ENCODE results near the gene SPEM2.
"Not testable (repeated sequence)": the region's sequence is repeated elsewhere in the genome, so short reads cannot be mapped to it uniquely, and the experiment has no call there.

Gene SPEM2

GRCh38 chr17:7466639-7467341 is 41.4 kb downstream of the SPEM2 start:
- H3K9me3 Mint-ChIP-seq, result no peaks in the 10 kb centered on the region
- peaks cover 43% of the 10 kb centered on the region for H3K36me3 Mint-ChIP-seq (ENCODE audit: insufficient read depth)
- H3K4me3 Mint-ChIP-seq, result no peak overlapping the region
- no peak for DNase-seq
- H3K27ac Mint-ChIP-seq, result peak overlapping the region in 1 of 2 donors; percentile 51
- no peaks in the 10 kb centered on the region for H3K27me3 Mint-ChIP-seq
- ATAC-seq (replicated peaks), result no peak
- peaks cover 15 to 24% of the 10 kb centered on the region in 2 donors for H3K4me1 Mint-ChIP-seq (ENCODE audit: low read depth in 2 of 2)

DNA sequence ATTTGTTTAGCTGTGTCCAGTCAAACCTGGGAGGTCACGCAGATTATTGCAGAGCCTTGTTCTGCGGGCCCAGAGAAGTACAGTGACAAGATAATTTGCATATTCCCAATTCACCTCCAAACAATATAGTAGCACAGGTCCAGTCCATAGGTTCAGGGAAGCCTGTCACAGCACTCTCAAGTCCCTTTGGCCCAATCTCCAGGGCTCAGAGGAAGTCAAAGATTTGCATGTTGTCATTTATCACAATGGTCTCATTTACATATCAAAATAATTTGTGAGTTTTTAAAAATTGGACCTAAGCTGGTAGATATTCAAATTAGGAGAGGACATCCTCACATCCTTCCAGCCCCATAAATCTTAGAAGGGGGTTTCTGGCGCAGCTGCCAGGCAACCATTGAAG is 42.1 kb downstream of the SPEM2 start:
- H3K4me1 Mint-ChIP-seq (ENCODE audit: low read depth in 2 of 2), result peaks cover 19 to 28% of the 10 kb centered on the region in 2 donors
- peak overlapping the region in 1 of 2 donors; percentile 51 for H3K27ac Mint-ChIP-seq
- no peaks in the 10 kb centered on the region for H3K27me3 Mint-ChIP-seq
- no peaks in the 10 kb centered on the region for H3K9me3 Mint-ChIP-seq
- H3K36me3 Mint-ChIP-seq (ENCODE audit: insufficient read depth), result peaks cover 38% of the 10 kb centered on the region
- DNase-seq, result no peak
- H3K4me3 Mint-ChIP-seq, result no peak overlapping the region
- ATAC-seq (replicated peaks), result no peak

GRCh38 chr17:7468290-7468689 is 42.9 kb downstream of the SPEM2 start:
- H3K9me3 Mint-ChIP-seq, result no peaks in the 10 kb centered on the region
- peak overlapping the region in 1 of 2 donors; percentile 10 for H3K4me3 Mint-ChIP-seq
- H3K4me1 Mint-ChIP-seq (ENCODE audit: low read depth in 2 of 2), result peaks cover 19 to 28% of the 10 kb centered on the region in 2 donors
- no peak for ATAC-seq (replicated peaks)
- peak overlapping the region; percentile 16 to 44 for H3K27ac Mint-ChIP-seq
- H3K36me3 Mint-ChIP-seq (ENCODE audit: insufficient read depth), result peaks cover 37% of the 10 kb centered on the region
- DNase-seq, result no peak
- no peaks in the 10 kb centered on the region for H3K27me3 Mint-ChIP-seq

DNA sequence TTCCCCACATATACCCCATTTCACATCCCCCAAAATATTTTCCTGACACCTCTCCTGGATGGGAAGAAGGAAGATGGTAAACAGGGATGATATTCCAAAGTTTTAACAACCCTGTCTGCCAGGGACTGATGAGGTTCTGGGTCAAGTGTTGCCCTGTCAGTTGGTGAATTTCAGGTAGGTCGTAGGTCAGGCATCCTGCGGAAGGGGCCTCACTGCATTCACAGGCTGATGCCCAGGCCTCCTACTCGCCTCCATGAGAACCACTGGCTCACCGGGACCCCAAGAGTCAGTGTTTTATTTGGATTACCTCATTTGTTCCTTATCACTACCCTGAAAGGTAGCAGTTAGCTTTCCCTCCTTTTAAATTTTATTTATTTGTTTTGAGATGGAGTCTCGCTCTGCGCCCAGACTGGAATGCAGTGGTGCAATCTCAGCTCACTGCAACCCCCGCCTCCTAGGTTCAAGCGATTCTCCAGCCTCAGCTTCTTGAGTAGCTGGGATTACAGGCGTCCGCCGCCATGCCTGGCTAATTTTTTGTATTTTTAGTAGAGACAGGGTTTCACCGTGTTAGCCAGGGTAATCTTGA is 43.5 kb downstream of the SPEM2 start:
- Mint-ChIP-seq H3K4me3 (no peak overlapping the region), H3K9me3 (no peaks in the 10 kb centered on the region), H3K27me3 (no peaks in the 10 kb centered on the region), H3K36me3 (ENCODE audit: insufficient read depth) (peaks cover 32% of the 10 kb centered on the region), H3K27ac (peak overlapping the region; percentile 28 to 44), H3K4me1 (ENCODE audit: low read depth in 2 of 2) (peaks cover 19 to 28% of the 10 kb centered on the region in 2 donors)
- DNase-seq, result no peak
- no peak for ATAC-seq (replicated peaks)

DNA sequence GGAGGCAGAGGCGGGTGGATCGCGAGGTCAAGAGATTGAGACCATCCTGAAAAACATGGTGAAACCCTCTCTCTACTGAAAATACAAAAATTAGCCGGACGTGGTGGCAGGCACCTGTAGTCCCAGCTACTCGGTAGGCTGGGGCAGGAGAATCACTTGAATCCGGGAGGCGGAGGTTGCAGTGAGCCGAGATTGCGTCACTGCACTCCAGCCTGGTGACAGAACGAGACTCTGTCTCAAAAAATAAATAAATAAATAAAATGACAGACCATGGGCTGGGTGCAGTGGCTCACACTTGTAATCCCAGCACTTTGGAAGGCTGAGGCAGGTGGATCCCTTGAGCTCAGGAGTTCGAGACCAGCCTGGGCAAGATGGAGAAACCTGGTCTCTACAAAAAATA is 44.4 kb downstream of the SPEM2 start:
- H3K4me1 Mint-ChIP-seq (ENCODE audit: low read depth in 2 of 2), result peaks cover 19 to 28% of the 10 kb centered on the region in 2 donors
- H3K36me3 Mint-ChIP-seq (ENCODE audit: insufficient read depth), result peaks cover 26% of the 10 kb centered on the region
- H3K27me3 Mint-ChIP-seq; ATAC-seq (replicated peaks); H3K4me3 Mint-ChIP-seq; DNase-seq; H3K27ac Mint-ChIP-seq; H3K9me3 Mint-ChIP-seq: not testable (repeated sequence)

GRCh38 chr17:7470457-7470973 is 45.1 kb downstream of the SPEM2 start:
- not testable (repeated sequence) for H3K4me3 Mint-ChIP-seq; H3K9me3 Mint-ChIP-seq; H3K27ac Mint-ChIP-seq; ATAC-seq (replicated peaks); DNase-seq; H3K27me3 Mint-ChIP-seq
- Mint-ChIP-seq H3K4me1 (ENCODE audit: low read depth in 2 of 2) (peaks cover 19 to 28% of the 10 kb centered on the region in 2 donors), H3K36me3 (ENCODE audit: insufficient read depth) (peaks cover 26% of the 10 kb centered on the region)

DNA sequence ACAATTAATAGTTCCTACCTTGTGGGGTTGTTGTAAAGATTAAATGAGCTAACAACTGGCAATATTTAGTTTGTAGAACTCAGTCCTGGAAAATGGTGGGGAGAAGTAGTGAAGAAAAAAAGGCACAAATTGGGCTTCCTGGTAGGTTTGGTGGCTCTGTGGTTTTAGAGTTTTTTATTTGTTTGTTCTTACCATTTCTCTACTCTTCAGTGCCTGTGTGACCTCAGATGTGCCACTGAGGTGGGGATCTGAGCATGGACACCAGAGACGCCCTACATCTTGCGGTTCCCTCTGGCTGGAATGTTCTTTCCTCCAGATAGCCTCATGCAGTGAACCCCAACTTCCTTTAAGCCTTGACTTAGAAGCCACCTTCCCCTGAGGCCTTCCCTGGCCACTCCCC is 46.3 kb downstream of the SPEM2 start:
- H3K27ac Mint-ChIP-seq, result peak overlapping the region in 1 of 2 donors; percentile 85
- peak overlapping the region in 1 of 2 donors; percentile 29 for H3K4me3 Mint-ChIP-seq
- ATAC-seq (replicated peaks), result peak; percentile 21

GRCh38 chr17:7474767-7475166 is 49.4 kb downstream of the SPEM2 start:
- not testable (repeated sequence) for H3K9me3 Mint-ChIP-seq; H3K27me3 Mint-ChIP-seq; ATAC-seq (replicated peaks); DNase-seq; H3K27ac Mint-ChIP-seq
- Mint-ChIP-seq H3K4me3 (peak overlapping the region in 1 of 2 donors; percentile 21), H3K36me3 (ENCODE audit: insufficient read depth) (peaks cover 32% of the 10 kb centered on the region), H3K4me1 (ENCODE audit: low read depth in 2 of 2) (peaks cover 42 to 43% of the 10 kb centered on the region in 2 donors)

More for the DNA sequence above, 46.3 kb downstream of the SPEM2 start:
- peaks cover 26 to 41% of the 10 kb centered on the region in 2 donors for H3K4me1 Mint-ChIP-seq (ENCODE audit: low read depth in 2 of 2)
- DNase-seq, result no peak
- H3K9me3 Mint-ChIP-seq, result no peaks in the 10 kb centered on the region
- no peaks in the 10 kb centered on the region for H3K27me3 Mint-ChIP-seq
- H3K36me3 Mint-ChIP-seq (ENCODE audit: insufficient read depth), result peaks cover 24% of the 10 kb centered on the region

DNA sequence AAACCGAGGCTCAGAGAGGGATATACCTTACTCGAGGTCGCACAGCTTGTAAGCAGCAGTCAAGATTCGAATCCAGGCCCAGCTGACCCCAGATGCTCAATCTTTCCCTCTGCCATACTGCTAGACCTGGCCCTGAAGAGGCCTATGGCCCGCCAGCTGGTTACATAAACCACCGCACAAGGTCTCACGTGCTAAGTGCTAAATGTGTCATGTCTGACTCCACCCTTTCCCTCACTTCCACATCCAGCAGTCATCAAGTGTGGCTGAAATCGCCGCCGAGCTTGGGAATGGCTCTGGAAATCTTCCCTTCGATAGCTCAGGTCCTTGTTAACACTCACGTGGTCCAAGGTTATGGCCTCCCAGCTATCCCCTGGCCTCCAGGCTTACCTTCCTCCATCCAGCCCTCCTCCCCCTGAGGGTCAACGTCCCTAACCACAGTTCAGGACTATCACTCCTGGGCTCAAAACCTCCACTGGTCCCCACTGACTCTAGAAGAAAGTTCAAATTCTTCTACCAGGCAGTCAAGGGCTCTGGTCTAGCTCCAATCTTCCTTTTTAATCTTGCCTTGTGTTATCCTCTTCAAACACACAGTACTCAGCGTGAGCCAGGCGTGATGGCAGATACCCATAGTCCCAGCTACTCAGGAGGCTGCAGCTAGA is 50.5 kb downstream of the SPEM2 start:
- Mint-ChIP-seq H3K36me3 (ENCODE audit: insufficient read depth) (peaks cover 35% of the 10 kb centered on the region), H3K4me1 (ENCODE audit: low read depth in 2 of 2) (peaks cover 46 to 51% of the 10 kb centered on the region in 2 donors), H3K9me3 (no peaks in the 10 kb centered on the region), H3K4me3 (peak overlapping the region; percentile 45 to 91), H3K27me3 (no peaks in the 10 kb centered on the region), H3K27ac (peak overlapping the region; percentile 66 to 94)
- ATAC-seq (replicated peaks) (no peak), DNase-seq (no peak)

DNA sequence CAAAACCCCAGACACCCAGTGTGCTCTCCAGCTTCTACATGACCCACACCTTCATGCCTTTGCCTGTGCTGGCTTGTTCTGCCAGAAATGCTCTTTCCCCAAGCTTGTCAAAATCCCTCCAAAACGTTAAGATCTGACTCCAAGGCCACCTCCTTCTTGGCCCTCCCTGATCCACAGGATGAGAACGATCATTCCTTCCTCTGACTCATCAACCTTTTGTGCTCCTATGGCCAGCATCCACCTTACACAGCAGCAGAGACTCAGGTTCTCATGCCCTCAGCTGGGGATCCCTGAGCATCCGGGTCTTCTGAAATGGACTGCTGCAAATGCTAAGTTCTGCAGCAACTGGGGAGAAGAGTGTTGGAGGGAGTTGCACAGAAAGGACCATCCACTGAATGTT is 51.1 kb downstream of the SPEM2 start:
- DNase-seq (no peak), ATAC-seq (replicated peaks) (no peak)
- H3K27ac Mint-ChIP-seq, result peak overlapping the region; percentile 66 to 94
- peaks cover 35% of the 10 kb centered on the region for H3K36me3 Mint-ChIP-seq (ENCODE audit: insufficient read depth)
- H3K4me3 Mint-ChIP-seq, result peak overlapping the region; percentile 45 to 91
- H3K27me3 Mint-ChIP-seq, result no peaks in the 10 kb centered on the region
- peaks cover 46 to 50% of the 10 kb centered on the region in 2 donors for H3K4me1 Mint-ChIP-seq (ENCODE audit: low read depth in 2 of 2)
- no peaks in the 10 kb centered on the region for H3K9me3 Mint-ChIP-seq

DNA sequence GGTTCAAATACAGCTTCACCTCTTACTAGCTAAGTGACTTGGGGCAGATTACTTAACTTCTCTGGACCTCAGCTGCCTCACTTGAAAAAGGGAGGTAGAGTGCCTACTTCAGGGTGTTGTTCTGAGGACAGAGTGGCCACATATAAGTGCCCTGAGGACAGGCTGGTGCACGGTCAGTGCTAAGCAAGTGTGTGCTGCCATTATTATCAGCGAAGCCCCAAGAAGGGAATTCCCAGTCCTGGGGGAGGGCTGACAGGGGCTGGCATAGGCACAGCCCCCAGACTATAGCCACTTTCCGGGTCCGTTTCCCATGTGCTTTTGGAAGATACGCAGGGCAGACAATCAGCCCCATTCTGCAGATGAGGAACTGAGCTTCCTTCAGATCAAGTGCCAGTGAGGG is 51.5 kb downstream of the SPEM2 start:
- peak overlapping the region; percentile 91 to 94 for H3K27ac Mint-ChIP-seq
- peaks cover 35% of the 10 kb centered on the region for H3K36me3 Mint-ChIP-seq (ENCODE audit: insufficient read depth)
- DNase-seq, result no peak
- H3K4me3 Mint-ChIP-seq, result peak overlapping the region; percentile 88 to 91
- no peaks in the 10 kb centered on the region for H3K27me3 Mint-ChIP-seq
- ATAC-seq (replicated peaks), result no peak
- H3K4me1 Mint-ChIP-seq (ENCODE audit: low read depth in 2 of 2), result peaks cover 46 to 50% of the 10 kb centered on the region in 2 donors
- no peaks in the 10 kb centered on the region for H3K9me3 Mint-ChIP-seq
